NCI-H1105 treated with DMSO at 0.1 percent for 48 hours (cell line): ENCODE measurements around the gene DDRGK1.
"Not testable (repeated sequence)": the region's sequence is repeated elsewhere in the genome, so short reads cannot be mapped to it uniquely, and the experiment has no call there.

ENCODE experiments used
- DNase-seq: peaks from one replicate; lab custom pipeline; 2025; lab: John Stamatoyannopoulos, UW

Gene DDRGK1

DNA sequence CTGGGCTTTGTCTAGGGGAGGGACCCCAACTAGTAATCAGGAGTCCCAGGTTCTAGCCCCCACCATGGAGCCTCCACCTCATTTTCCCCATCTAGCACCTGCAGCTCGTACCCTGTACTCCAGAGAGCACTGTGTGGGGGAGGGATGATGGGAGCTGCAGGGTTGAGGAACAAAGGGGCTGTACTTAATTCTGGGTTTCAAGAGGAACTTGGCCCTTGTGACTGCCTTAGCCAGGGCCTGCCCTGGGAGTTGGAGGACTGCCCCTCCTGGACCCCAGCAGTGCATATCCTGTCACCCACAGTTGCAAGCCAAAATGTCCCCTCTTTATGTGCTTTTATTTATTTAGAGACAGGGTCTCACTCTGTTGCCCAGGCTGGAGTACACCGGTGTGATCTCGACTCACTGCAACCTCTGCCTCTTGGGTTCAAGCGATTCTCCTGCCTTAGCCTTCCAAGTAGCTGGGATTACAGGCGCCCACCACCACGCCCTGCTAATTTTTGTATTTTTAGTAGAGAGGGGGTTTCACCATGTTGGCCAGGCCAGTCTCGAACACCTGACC is 11.0 kb upstream of the DDRGK1 start:
- DNase-seq, result not testable (repeated sequence)

DNA sequence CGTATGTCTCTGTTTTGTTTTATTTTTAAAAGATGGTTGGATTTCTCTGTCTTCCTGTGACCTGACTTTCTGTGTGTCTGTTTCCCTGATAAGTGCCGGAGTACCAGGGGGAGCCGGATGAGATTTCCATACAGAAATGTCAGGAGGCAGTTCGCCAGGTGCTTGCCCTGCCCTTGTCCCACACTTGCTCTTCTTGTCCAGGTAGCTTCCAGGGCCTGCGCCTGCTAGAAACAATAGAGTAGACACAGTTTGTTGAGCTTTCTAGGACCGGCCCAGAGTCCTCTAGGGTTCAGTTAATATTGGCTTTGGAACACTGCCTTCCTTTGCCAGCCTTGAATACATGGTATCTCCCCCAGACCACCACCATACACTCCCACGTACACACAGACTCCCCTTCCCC is 8.7 kb upstream of the DDRGK1 start:
- DNase-seq, result no peak

DNA sequence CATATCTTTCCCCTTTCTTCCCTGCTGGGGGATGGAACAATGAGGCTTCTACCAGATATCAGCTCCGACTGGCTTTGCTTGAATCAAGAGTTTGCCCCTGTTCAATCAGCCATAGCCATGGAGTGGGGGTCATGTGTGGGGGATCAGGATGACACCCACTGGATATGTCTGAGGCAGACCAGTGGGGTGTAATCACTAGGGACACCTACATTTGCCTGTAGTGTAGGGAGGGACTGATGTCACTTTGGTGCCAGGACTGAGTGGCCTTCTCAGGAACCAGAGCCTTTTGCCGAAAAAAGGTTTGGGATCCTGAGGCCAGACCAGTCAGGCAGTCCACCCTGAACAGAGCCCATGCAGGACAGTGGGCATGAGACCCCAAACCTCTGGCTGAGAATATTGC is 5.9 kb upstream of the DDRGK1 start:
- no peak for DNase-seq

DNA sequence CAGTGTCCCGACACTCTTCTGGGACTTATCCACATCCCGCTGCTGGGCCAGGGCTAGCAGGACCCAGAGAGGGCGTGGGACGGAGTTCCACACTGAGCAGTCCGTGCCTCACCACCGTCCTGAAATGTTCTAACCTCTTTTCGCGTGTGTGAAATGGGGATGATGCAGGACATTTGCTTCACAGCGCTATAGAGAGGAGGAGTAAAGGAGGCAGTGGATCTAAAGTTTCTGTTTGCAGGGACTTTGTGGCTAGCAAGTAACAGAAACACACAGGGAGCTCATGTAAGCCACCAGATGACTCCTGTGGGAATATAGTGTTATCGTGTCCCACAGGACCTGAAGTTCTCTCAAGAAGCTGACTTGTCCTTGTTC is 5.5 kb upstream of the DDRGK1 start:
- no peak for DNase-seq

DNA sequence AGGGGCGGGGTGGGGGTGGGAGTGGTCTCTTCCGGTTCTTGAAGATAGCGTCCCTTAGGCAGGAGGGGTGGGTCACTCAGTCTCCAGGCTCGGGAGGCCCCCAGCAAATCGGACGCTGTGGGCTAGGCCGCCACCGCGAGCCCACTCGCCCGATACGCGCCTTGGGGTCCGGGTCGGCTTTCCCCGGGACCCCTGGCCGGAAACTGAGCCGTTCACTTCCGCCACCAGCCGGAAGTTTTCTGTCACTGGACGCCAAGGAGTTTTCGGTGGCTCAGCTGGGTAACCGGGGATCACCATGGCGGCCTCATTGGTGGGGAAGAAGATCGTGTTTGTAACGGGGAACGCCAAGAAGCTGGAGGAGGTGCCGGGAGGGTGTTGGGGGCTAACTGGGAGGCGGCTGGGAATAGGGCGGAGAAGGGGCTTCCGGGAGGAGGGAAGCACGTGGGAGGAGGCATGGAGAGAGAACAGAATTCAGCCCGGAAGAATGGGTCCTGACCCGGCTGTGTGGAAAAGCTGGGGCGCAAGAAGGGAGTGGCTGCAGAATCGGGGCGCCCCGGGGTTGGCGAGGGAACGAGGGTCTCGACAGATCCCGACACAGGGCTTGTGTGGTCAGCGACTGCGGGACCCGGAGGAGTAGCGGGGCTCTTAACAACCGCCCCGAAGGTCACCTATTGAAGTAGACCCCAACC is 4.9 kb upstream of the DDRGK1 start, which contains the start of gene ITPA:
TSS of gene ITPA (plus strand) at position 242 of the 689 bp plus-strand sequence. CDS start at position 296, 54 bp downstream.
- peak; percentile 37 for DNase-seq

DNA sequence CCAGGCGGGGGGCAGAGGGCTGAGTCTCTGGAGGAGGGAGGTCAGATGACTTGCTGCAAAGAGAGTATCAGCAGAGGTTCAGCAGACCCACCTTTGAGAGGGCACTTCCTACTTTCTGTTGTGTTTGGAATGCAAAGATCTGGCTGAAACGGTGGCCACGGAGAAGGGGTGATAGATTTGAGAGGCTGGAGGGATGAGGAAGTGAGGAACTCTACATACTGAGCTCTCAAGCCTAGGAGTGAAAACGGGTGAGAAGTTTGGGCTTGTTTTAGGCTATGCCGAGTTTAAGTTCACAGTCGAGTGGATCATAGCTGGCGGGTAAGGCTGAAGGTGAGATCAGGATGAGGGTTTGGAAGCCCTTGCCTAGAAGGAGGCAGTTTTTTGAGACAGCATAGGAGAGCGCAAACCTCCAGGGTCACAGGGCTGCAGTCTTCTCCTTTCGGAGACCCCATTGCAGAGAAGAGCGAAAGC is 4.3 kb upstream of the DDRGK1 start:
- DNase-seq, result no peak

DNA sequence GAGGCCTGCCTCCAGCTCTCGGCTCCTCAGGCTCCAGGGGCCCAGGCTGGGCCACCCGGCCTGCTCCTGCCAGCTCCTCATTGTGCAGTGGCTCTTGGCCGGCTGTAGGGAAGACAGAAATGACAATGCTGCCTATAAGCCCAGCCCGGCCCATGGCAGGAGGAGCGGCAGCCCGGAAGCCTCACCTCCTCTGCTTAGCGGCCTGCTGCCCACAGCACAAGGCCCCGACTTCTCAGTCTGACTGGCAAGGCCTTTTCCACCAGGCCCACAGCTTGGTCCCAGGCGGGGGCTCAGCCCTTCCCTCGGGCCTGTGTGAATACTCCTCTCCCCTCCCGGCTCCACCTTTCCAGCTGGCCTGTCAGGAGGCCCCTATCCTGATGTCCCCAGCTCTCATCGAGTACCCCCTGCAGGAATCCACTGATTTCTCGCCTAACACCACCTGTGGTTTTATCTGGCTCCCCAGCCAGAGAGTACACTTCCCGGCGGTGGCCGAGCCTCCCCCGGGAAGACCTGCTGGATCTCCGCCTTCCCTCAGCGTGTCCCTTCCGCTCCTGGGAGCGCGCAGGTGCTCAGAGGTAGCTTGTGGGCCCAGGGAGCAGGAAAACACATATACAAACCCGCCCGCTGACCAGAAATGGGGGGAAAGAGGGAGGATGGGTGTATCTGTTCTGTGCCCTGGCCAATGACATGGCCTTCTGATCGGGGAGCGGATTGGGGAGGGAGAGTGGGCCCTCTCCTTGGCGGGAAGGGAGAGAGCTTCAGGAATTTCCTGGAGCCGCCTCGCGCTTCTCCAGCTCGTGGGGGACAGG is 963 bp downstream of the DDRGK1 start:
- peak; percentile 69 for DNase-seq

DNA sequence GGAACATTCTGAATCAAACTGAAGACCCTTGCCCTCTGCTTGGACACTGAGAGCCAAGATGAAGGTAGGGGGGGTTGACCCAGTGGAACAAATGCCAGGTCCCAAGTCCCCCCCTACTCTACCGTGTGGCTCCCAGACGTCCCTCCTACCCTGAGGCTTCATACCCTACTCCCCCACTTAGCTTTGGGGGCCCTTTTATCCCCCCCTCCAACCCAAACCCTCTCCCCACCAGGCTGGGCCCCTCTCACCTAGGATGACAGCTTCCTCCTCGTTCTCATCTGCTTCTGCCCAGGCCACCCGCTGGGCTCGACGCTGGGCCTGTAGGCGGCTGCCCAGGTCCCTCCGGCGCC is 1.5 kb downstream of the DDRGK1 start:
- no peak for DNase-seq

DNA sequence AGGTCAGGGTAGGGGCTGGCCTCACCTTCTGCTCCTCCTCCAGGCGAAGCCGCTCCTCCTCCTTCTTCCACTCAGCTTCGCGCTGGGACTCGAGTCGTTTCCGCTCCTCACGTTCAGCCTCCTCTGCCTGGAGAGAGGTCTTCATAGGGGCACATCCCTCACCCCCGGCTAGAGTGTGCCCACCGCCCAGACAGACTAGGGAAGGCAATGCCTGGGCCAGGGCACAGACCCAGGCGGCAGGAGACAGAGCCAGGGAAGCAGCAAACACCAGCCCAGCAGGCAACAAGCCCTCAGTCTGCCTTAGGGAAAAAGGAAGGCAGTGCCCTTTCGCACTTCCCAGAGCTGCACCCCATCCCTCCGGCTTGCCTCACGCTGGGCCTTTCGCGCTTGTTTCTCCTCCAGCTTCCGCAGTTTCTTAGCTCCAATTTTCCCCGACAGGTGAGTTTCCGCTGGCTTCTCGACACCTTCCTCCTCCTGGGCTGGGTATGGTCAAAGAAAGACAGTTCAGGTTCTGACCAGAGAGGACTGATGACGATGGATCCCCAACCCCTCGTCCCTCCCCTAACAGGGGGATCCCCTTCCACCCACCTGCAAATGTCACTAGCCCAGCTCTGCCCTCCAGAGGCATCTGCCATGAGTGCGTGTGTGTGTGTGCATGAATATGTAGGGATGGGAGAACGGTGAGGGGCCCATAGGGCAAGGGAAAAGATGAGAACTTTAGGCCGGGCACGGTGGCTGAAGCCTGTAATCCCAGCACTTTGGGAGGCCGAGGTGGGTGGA is 4.3 kb downstream of the DDRGK1 start:
- no peak for DNase-seq

DNA sequence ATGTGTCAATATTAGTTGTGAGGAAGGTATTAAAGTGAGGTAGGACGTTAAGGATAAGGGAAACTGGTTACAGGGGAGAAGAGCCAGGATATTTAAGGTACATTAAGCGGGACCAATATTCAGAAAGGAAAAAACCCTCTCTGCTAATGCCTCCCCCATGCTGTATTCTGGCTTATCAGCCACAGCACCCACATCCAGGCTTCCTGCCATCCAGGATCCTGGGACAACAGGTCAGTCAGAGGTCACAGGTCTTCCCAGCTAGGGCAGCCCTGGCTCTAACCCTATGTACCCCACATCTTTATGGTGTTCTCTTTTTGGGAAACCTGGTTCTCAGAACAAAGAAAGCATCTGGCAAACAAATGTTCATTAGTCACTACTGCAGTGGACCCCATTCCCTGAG is 5.3 kb downstream of the DDRGK1 start:
- DNase-seq, result no peak

DNA sequence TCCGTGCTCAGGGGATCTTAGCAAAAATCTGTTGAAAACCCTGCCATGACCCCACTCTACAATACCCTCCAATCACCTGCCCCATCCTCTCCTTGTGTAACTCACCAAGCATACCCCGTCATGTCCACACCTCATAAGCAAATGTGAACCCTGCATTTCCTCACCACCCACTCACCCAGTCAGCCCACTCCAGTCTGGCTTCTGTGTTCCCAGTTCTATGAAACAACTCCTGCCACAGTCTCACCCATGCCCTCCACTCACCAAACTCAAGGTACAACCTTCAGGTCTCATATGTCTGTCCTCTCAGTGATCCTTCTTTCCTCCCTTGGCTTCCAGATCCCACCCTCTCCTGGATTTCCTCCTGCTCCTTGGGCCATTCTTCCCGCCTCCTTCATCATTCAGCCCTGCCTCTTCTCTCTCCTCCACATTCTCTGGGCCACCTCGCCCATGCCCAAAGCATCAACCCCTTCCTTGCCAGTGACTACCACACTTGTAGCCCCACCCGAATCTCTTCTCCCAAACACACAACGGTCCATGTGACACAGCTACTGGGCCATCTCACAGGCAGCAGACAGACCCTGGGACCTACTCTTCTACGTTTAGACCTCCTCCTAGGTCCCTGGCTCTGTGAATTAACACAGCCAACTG is 8.8 kb downstream of the DDRGK1 start:
- DNase-seq, result no peak

DNA sequence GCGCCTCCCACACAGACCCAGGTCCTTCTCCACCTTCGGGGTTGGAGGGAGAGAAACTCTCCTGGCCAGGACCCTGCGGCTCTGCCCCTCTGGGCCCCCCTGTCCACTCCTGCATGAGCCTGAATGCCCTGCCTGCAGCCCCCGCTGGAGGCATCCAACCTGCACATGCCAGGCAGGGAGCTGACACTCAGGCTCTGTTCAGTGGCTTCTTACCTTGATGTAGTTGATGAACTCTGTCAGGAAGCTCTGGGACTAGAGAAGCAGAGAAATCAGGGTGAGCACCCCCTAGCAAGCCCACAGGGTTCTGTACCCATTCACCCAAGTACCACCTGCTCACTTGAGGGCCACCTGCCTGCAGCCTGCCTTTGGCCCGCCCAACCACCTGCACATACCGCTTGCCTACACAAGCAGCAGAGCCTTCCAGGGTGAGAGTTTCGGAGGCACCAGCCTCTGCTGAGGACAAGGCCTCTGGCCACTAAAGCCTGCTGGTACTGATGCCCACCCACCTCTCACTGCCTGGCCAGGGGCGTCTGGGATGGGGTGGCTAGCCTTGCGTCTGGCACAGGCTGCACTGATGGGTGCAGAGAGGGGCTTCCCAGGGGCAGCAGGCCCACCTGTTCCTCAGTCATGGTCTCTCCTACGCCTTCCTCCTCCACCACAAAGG is 9.7 kb downstream of the DDRGK1 start:
- no peak for DNase-seq

DNA sequence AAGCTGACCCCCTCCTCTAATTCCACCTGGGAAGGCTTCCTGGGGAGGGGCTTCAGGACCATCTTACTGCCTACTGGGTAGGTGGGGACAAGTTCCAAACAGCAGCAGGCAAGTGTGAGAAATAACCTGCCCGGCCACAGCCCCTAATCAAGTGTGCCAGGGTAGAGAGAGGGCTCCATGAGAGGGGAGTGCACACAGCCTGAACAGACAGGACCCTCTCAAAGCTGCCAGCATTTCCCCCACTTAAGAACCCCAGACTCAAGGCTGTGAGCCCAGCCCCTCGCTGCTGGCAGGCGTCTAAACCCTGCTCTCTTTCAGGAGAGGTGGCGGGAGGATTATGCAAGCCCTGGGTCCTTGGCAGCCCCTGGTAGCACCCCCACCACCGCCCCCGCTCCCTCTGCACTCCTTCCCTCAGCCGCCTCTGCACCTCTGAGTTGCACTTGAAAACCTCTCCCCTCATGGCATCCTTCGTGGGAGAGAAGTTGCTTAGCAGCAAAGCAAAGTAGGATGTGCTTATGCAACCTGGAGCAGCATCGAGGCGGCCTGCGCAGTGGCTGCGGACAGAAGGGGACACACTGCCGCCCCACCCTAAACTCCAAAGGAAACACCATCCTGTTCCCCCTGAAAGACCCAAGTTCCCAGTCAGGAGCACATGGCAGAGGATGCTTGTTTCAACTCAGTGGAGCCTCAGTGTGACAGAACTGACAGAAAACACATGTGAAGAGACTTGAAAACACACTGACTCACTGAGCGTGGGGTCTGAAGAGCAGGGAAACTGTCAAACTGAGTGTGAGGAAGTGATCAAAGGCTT is 10.5 kb downstream of the DDRGK1 start:
- DNase-seq, result no peak

DNA sequence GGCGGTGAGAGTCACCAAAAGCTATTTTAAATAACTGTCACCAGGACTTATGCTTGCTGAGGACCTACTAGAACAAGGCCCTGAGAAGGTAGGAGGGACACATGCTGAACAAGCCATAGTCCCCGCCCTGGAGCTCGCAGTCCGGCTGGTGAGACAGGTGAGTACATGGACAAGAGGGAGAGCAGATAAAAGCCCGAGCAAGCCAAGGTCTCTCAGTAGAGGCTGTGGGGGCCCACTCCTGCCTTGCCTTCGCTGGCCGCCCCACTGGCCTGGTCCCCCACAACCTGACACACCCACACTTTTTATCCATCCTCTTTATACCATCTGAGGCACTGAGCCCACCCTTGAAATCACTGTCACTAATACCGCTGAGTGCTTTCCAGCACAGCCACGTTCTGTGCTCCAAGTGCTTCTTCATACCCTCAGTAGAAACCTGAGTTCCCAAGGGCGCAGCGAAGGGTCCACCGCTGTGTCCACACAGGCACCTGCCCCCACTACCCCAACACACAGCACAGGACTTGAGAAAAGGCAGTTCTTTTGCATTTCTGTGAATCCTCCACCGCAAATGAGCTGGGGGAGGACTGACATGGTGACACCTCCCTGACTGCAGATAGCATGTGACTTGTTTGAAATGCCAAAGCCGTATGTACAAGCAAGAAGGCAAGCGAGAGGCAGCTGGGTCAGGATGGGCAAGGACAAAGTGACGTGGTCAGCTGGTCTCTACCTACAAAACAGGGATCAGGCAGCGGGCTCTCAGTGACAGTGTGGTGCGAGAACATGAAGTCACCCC is 12.1 kb downstream of the DDRGK1 start:
- no peak for DNase-seq

DNA sequence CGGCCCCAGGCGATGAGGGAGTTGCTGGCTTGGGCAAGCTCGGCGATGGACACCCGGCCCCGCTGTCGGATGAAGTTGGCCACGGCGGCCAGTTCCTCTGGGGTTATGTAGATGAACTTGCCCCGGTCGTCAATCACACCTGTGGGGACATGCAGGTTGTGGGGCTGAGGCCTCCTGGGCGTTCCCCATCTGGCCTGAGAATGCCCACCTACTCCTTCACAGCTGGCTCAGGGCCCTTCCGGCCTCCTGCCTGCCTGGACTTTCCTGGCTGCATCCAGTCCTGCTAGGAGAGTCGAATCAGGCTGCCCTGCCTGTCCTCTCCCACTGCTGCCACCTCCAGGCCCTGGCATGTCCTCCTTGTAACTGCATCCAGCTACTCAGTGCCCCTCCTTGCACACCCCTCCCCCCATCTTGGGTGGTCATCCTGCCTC is 13.8 kb downstream of the DDRGK1 start:
- DNase-seq, result no peak

DNA sequence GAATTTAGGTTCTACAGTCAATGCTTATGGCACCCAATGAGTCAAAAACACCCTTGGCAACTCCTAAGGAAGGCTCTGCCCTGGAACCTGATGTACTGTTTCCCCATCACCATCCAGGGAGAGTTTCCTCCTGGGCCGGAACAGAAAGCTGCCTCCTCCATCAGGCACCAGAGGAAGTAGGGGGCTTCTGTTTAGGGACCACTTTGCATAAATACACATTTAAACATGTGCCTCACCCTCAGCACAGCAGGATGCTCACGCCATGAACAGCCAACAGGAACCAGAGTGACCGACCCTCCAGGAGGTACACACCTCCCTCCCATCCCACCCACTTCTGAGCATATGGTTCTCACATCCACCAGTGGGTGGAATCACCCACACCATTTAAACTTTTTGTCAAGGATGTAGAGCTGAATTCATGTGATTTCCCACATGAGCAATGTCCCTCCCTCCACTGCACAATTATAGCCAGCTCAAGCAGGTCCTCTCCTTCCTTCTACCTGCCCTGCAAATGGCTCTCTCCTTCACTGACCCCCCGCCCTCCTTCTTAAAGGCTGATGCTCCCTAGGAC is 14.8 kb downstream of the DDRGK1 start:
- no peak for DNase-seq

DNA sequence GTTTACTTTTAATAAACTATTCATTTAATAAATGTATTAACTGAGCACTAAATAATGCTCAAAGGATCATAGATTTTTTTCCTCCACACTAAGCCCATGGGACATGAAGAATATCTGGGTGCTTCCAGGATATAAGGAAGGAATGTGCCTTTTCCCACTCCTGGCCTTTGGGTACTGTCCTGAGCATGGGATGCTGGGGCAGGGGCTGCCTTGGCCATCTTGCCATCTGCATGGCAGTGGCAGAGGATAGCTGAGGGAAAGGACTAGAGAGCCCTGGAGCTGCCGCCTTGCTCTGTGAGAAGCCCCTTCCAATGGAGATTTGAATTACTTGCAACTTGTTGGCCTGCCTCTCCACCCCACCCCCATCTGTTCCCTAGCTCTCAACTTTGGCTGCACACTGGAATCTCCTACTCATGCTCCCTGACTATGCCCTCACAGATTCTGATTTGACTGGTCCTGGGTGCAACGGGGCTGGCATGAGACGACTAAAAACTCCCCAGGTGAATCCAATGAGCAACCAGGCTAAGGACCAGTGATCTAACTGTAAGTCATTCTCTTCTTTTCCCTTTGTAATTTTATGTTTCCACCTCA is 15.6 kb downstream of the DDRGK1 start:
- DNase-seq, result no peak

DNA sequence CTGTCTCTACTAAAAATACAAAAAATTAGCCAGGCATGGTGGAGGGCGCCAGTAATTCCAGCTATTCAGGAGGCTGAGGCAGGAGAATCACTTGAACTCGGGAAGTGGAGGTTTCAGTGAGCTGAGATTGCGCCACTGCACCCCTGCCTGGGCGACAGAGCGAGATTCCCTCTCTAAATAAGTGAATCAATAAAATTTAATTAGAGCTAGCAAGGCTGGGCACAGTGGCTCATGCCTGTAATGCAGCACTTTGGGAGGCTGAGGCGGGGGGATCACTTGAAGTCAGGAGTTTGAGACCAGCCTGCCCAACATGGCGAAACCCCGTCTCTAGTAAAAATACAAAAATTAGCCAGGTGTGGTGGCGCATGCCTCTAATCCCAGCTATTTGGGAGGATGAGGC is 16.6 kb downstream of the DDRGK1 start:
- not testable (repeated sequence) for DNase-seq
